ENCODE data around the gene ID2. TPM values are rescaled to one million over a fixed set of nuclear protein-coding genes. Genes with fewer than 3 reads are reported as not detected.
A peak's percentile ranks its signal among the peaks of the same experiment; 100 is the strongest.

The ID2 gene
- total and polyA plus RNA-seq, 2 of the 13 experiments (the other 11 are each of a cell fraction or from before 2014, with no cell fraction given), result 214 to 719 TPM

DNA sequence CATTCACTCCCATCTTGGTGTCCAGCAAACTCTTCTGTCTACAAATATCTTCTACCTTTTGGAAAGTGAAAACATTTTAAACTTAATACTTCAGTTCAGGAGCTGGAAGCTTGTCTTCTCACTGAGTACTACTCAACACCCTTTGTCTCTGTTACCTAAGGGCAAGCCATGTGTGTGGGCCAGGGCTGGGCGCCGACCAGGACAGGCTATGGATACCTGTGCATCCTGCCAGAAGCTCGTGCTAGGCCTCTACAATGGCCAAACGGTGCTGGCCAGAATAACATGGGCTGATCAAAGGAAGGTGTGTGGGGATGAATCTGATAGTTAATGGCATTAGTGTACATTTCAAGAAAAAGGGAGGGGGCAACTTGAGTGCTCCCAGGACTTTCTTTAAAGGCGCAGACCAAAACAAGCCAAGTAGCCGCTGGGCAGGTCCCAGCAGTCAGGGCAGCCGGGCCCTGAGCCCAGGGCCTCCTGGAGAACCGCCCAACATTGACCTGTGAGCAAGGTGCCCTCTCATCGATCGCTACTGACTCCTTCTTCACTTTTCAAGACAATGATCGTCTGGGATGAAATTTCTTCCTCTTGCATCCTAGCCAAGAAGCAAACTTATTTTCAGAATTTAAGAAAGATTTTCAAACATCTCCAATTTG is 29.0 kb upstream of the ID2 start (continued):
- TF ChIP-seq ZNF276 (CRISPR knock-in tag; IDR thresholded peaks at IDR 0.05; ENCODE audit: low read depth) (no peak), ZNF709 (CRISPR knock-in tag; IDR thresholded peaks at IDR 0.05) (no peak), STAG1 (CRISPR knock-in tag; IDR thresholded peaks at IDR 0.05) (no peak), HNRNPUL1 (IDR thresholded peaks at IDR 0.05; ENCODE audit: low read depth, low read length) (no peak), HDAC2 (CRISPR knock-in tag; IDR thresholded peaks at IDR 0.05) (no peak)

DNA sequence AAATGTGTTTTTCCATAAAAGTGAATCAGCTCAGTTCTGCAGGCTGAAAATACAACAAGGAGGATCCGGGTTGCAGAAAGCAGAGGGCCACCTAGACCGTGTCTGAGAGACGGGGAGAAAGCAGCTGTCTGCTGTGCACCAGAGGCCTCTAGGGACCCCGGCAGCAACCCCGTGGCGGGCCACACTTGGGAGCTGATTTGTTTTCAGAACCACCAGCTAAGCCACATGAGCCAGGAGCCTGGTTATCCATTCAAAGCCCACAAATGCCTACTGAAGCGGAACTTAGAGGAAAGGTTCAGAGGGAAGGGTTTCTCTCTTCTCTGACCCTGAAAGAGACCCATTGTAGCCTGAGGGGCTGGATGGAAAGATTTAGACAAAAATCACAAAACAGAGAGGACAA is 28.4 kb upstream of the ID2 start:
- in situ Hi-C loops (cut with HindIII; ENCODE audit: extremely low pct_ligation_motif_present, low pct_unique_long_range_greater_than_20kb), result no loop called here
- H4K20me1 ChIP-seq (ENCODE audit: insufficient read depth, low read length), result no peaks in the 10 kb centered on the region
- no peaks in the 10 kb centered on the region for H3K27me3 ChIP-seq (ENCODE audit: control insufficient read depth in 1 of 2, insufficient read depth in 2 of 2, low read length in 2 of 2)
- H3K36me3 ChIP-seq (replicated peaks in 1 of 2; ENCODE audit: control insufficient read depth in 1 of 2, insufficient read depth in 2 of 2, low read length in 2 of 2), result no peaks in the 10 kb centered on the region
- peak overlapping the region; percentile 13 for H2AFZ ChIP-seq (ENCODE audit: low read length)
- no peak overlapping the region for H3K4me3 ChIP-seq (replicated peaks in 1 of 3; ENCODE audit: insufficient read depth in 1 of 3, low read depth in 2 of 3, low read length in 3 of 3)
- no peak overlapping the region for H3K4me2 ChIP-seq (ENCODE audit: low read depth, low read length)
- ChIA-PET POLR2A (interaction anchor here (0.6 to 1.2 kb wide), 2 partner anchors 22 to 28 kb away, joined by 4 to 5 read pairs; partner anchors contain the start of gene ID2), CTCF (ENCODE audit: low intra/inter-chr PET ratio, low total read pairs) (no interaction called here)
- no TSS peak for BruUV-seq (replicated peaks)
- H3K9ac ChIP-seq (ENCODE audit: insufficient read depth, low read depth, low read length), result no peak overlapping the region
- TF ChIP-seq FOXP1 (IDR thresholded peaks at IDR 0.05) (no peak), FOXP1 (CRISPR knock-in tag; IDR thresholded peaks at IDR 0.05) (no peak), PREB (CRISPR knock-in tag; IDR thresholded peaks at IDR 0.05) (no peak), ZNF773 (CRISPR knock-in tag; IDR thresholded peaks at IDR 0.05; ENCODE audit: borderline replicate concordance) (no peak), ZNF207 (IDR thresholded peaks at IDR 0.05; ENCODE audit: borderline replicate concordance) (no peak)
- TF ChIP-seq, protein P1, sequence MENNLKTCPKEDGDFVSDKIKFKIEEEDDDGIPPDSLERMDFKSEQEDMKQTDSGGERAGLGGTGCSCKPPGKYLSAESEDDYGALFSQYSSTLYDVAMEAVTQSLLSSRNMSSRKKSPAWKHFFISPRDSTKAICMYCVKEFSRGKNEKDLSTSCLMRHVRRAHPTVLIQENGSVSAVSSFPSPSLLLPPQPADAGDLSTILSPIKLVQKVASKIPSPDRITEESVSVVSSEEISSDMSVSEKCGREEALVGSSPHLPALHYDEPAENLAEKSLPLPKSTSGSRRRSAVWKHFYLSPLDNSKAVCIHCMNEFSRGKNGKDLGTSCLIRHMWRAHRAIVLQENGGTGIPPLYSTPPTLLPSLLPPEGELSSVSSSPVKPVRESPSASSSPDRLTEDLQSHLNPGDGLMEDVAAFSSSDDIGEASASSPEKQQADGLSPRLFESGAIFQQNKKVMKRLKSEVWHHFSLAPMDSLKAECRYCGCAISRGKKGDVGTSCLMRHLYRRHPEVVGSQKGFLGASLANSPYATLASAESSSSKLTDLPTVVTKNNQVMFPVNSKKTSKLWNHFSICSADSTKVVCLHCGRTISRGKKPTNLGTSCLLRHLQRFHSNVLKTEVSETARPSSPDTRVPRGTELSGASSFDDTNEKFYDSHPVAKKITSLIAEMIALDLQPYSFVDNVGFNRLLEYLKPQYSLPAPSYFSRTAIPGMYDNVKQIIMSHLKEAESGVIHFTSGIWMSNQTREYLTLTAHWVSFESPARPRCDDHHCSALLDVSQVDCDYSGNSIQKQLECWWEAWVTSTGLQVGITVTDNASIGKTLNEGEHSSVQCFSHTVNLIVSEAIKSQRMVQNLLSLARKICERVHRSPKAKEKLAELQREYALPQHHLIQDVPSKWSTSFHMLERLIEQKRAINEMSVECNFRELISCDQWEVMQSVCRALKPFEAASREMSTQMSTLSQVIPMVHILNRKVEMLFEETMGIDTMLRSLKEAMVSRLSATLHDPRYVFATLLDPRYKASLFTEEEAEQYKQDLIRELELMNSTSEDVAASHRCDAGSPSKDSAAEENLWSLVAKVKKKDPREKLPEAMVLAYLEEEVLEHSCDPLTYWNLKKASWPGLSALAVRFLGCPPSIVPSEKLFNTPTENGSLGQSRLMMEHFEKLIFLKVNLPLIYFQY (CRISPR knock-in tag; IDR thresholded peaks at IDR 0.05; ENCODE audit: borderline replicate concordance), result no peak
- ATAC-seq (no peak), FAIRE-seq (no peak), DNase-seq (ENCODE audit: low spot score) (peak; percentile 36)
- WGBS (ENCODE audit: low lambda C conversion rate), result 69% methylated on average over 7 of the region's 7 CpGs
- no peak overlapping the region for H3K27ac ChIP-seq (ENCODE audit: extremely low read length, insufficient read depth, low read length)
- H3K9me3 ChIP-seq (ENCODE audit: low read length), result no peaks in the 10 kb centered on the region
- intact Hi-C loops (cut with micrococcal nuclease; ENCODE audit: unreplicated experiment), result no loop called here
- H3K4me1 ChIP-seq (ENCODE audit: insufficient read depth, low read length), result peaks cover 57% of the 10 kb centered on the region
- no peaks in the 10 kb centered on the region for H3K79me2 ChIP-seq (ENCODE audit: insufficient read depth, low read length)

Measured in HepG2 (cell line).